HepG2 (cell line): Measurements from ENCODE around the gene CSMD2. TPM values are rescaled to one million over a fixed set of nuclear protein-coding genes. Genes with fewer than 3 reads are reported as not detected.

Source experiments
- ATAC-seq: fragments of 200-7000 bp; cut with Tn5 transposase; 3 replicates; pipeline ENCODE4 v1.9.1; 2020; ENCODE audit warnings: mild to moderate bottlenecking, moderate library complexity
- BruUV-seq: library from RNA; stranded (reverse); fragments of 400-500 nt; replicated peaks from 2 replicates; lab custom pipeline; 2021; lab: Mats Ljungman, UMichigan
- CTCF ChIA-PET: fragments of 300-600 bp; formaldehyde crosslinking; extraction: SDS; loops from one replicate; lab custom pipeline; 2021; ENCODE audit warnings: low total read pairs, inconsistent platforms, low intra/inter-chr PET ratio; lab: Yijun Ruan, JAX
- POLR2A ChIA-PET: fragments of 350-600 bp; sonication (Branson Sonifier 250); formaldehyde crosslinking; loops from one replicate; lab custom pipeline; 2020; ENCODE audit warnings: antibody characterized with exemption, inconsistent platforms; lab: Yijun Ruan, JAX
- DNase-seq: peaks from one replicate; pipeline ENCODE4 v3.0.0-alpha.2; 2015; ENCODE audit warnings: low spot score
- FAIRE-seq: peaks from 3 replicates; lab custom pipeline; 2011; peaks lifted over from hg19 to GRCh38; lab: Jason Lieb, UNC
- H2AFZ ChIP-seq: one replicate; pipeline ENCODE4 v1.6.1; 2011; ENCODE audit warnings: low read length, inconsistent platforms
- H3K27ac ChIP-seq: fragments of 300-600 bp; 3 replicates; pipeline ENCODE4 v1.8.0; 2011; ENCODE audit warnings: mixed run types, mild to moderate bottlenecking, mixed read lengths, low read length, inconsistent platforms; ENCODE audit not compliant: insufficient read depth; ENCODE audit errors: extremely low read length
- H3K27me3 ChIP-seq, 2 experiments: fragments of 200-600 bp in 1 of 2; 2 replicates in 1 of 2; 3 replicates in 1 of 2; pipeline versions ENCODE4 v1.6.0 to v1.8.0; 2011; ENCODE audit warnings: low read length in 2 of 2, mild to moderate bottlenecking in 2 of 2, moderate library complexity in 2 of 2, inconsistent platforms in 1 of 2; ENCODE audit not compliant: insufficient read depth in 2 of 2, control insufficient read depth in 1 of 2
- H3K36me3 ChIP-seq, 2 experiments: fragments of 200-600 bp in 1 of 2; replicated peaks in 1 of 2; 2 replicates in 1 of 2; 3 replicates in 1 of 2; pipeline versions ENCODE4 v1.5.1 to v1.8.0; 2011; ENCODE audit warnings: low read length in 2 of 2, inconsistent platforms in 1 of 2; ENCODE audit not compliant: insufficient read depth in 2 of 2, control insufficient read depth in 1 of 2
- H3K4me1 ChIP-seq: 2 replicates; pipeline ENCODE4 v1.5.1; 2012; ENCODE audit warnings: low read length, inconsistent platforms; ENCODE audit not compliant: insufficient read depth
- H3K4me2 ChIP-seq: 2 replicates; pipeline ENCODE4 v1.6.0; 2011; ENCODE audit warnings: low read depth, low read length, inconsistent platforms
- H3K4me3 ChIP-seq, 3 experiments: fragments of 200-600 bp in 1 of 3; sonication (generic), shearing (Covaris generic) in 1 of 3; replicated peaks in 1 of 3; 2 replicates each; pipeline ENCODE4 v1.5.1; 2011 to 2016; ENCODE audit warnings: low read length in 3 of 3, inconsistent platforms in 2 of 3, low read depth in 2 of 3, mild to moderate bottlenecking in 2 of 3, control low read depth in 1 of 3, mixed read lengths in 1 of 3; ENCODE audit not compliant: insufficient read depth in 1 of 3
- H3K79me2 ChIP-seq: one replicate; pipeline ENCODE4 v1.6.1; 2011; ENCODE audit warnings: low read length, inconsistent platforms; ENCODE audit not compliant: insufficient read depth
- H3K9ac ChIP-seq: 2 replicates; pipeline ENCODE4 v1.6.0; 2011; ENCODE audit warnings: mild to moderate bottlenecking, low read depth, low read length, inconsistent platforms; ENCODE audit not compliant: insufficient read depth
- H3K9me3 ChIP-seq: 2 replicates; pipeline ENCODE4 v1.5.1; 2012; ENCODE audit warnings: mild to moderate bottlenecking, low read length
- H4K20me1 ChIP-seq: 2 replicates; pipeline ENCODE4 v1.6.0; 2011; ENCODE audit warnings: inconsistent platforms, mild to moderate bottlenecking, low read length, moderate library complexity; ENCODE audit not compliant: insufficient read depth
- ATF7 ChIP-seq, 2 experiments: fragments of 450-650 bp in 1 of 2; sonication (generic) in 1 of 2; formaldehyde crosslinking in 1 of 2; IDR thresholded peaks; 2 replicates each; pipeline versions ENCODE4 v1.4.0 to v1.6.1; 2016 to 2020; ENCODE audit warnings: antibody characterized with exemption in 1 of 2, mild to moderate bottlenecking in 1 of 2, missing genetic modification reagents in 1 of 2
- DRAP1 ChIP-seq: IDR thresholded peaks from 2 replicates; pipeline ENCODE4 v1.6.1; 2016; ENCODE audit warnings: missing genetic modification reagents, missing compliant biosample characterization
- FOXK2 ChIP-seq: fragments of 450-650 bp; IDR thresholded peaks from 2 replicates; pipeline ENCODE4 v1.6.1; 2016
- FOXM1 ChIP-seq: sonication (generic); formaldehyde crosslinking; IDR thresholded peaks from 2 replicates; pipeline ENCODE4 v1.5.0; 2020; ENCODE audit warnings: missing genetic modification reagents
- NRL ChIP-seq: sonication (generic); formaldehyde crosslinking; IDR thresholded peaks from 2 replicates; pipeline ENCODE4 v1.5.0; 2020; ENCODE audit warnings: missing genetic modification reagents, mild to moderate bottlenecking, moderate library complexity, borderline replicate concordance
- RBM39 ChIP-seq: fragments of 200-400 bp; formaldehyde crosslinking; IDR thresholded peaks from one replicate; pipeline ENCODE4 v1.6.1; 2018; ENCODE audit warnings: antibody characterized with exemption, mild to moderate bottlenecking, low read depth, low read length; ENCODE audit not compliant: poor library complexity, severe bottlenecking
- TFAP4 ChIP-seq: sonication (generic); IDR thresholded peaks from 2 replicates; pipeline ENCODE4 v1.6.1; 2016; ENCODE audit warnings: low read depth, borderline replicate concordance
- UBTF ChIP-seq: sonication (generic); formaldehyde crosslinking; IDR thresholded peaks from 2 replicates; pipeline ENCODE4 v1.4.0; 2020; ENCODE audit warnings: mild to moderate bottlenecking, missing genetic modification reagents
- ZNF251 ChIP-seq: sonication (generic); formaldehyde crosslinking; IDR thresholded peaks from 2 replicates; pipeline ENCODE4 v1.9.0; 2021; ENCODE audit warnings: mild to moderate bottlenecking, missing genetic modification reagents
- in situ Hi-C: cut with HindIII; loops from 2 replicates; pipeline ENCODE4 v1.10.0; 2017; ENCODE audit warnings: low pct_unique_long_range_greater_than_20kb; ENCODE audit not compliant: extremely low pct_ligation_motif_present
- intact Hi-C: fragments of 100-400 bp; cut with micrococcal nuclease; formaldehyde crosslinking; loops from one replicate; pipeline ENCODE4 v1.10.0; 2022; ENCODE audit not compliant: unreplicated experiment
- polyA plus RNA-seq, 8 experiments: library from polyadenylated mRNA; depleted of rRNA in 3 of 8; stranded (reverse) in 7 of 8; unstranded in 1 of 8; fragments of >200 nt; fragmentation: Illumina TruSeq in 4 of 8; extraction: Trizol in 4 of 8; gene quantifications; 2 replicates each; pipeline versions ENCODE4 v1.2.1 to v1.2.3, GENCODE V29; 2011 to 2016; ENCODE audit warnings: low read depth in 4 of 8, missing spikeins in 1 of 8, mixed read lengths in 1 of 8; ENCODE audit not compliant: insufficient read depth in 1 of 8
- total RNA-seq, 5 experiments: library from RNA; depleted of rRNA; stranded (reverse); fragments of >200 nt; fragmentation: Illumina TruSeq; extraction: Trizol; gene quantifications; 2 replicates each; pipeline ENCODE4 v1.2.3, GENCODE V29; 2016; ENCODE audit warnings: low read depth in 1 of 5

Gene CSMD2
- total and polyA plus RNA-seq, 2 of the 13 experiments (the other 11 are each of a cell fraction or from before 2014, with no cell fraction given), result not detected

GRCh38 chr1:33853431-33853830 is 311.6 kb downstream of the CSMD2 start (continued):
- TF ChIP-seq ZNF251 (CRISPR knock-in tag), result no peak
- no peak for TF ChIP-seq ATF7 (IDR thresholded peaks at IDR 0.05)
- no peak for TF ChIP-seq ATF7 (CRISPR knock-in tag; IDR thresholded peaks at IDR 0.05)
- TF ChIP-seq UBTF (CRISPR knock-in tag), result no peak
- TF ChIP-seq NRL, result no peak
- TF ChIP-seq FOXK2, result no peak
- no peak for TF ChIP-seq RBM39
- TF ChIP-seq TFAP4, result no peak

- DNase-seq (no peak), ATAC-seq (no peak), FAIRE-seq (no peak)
- H3K36me3 ChIP-seq, result no peaks in the 10 kb centered on the region
- no peak overlapping the region for H3K4me2 ChIP-seq
- no peaks in the 10 kb centered on the region for H4K20me1 ChIP-seq
- no peak overlapping the region for H3K27ac ChIP-seq
- in situ Hi-C loops, result no loop called here
- no peak for TF ChIP-seq FOXM1 (CRISPR knock-in tag)
- no peak for TF ChIP-seq DRAP1
- no TSS peak for BruUV-seq
- no peak overlapping the region for H3K4me3 ChIP-seq
- no peaks in the 10 kb centered on the region; a peak in 1 of 5 replicates for H3K27me3 ChIP-seq
- ChIA-PET CTCF (no interaction called here), POLR2A (no interaction called here)
- no peak overlapping the region for H3K9ac ChIP-seq
- H3K9me3 ChIP-seq, result no peaks in the 10 kb centered on the region
- no peaks in the 10 kb centered on the region for H3K79me2 ChIP-seq
- H3K4me1 ChIP-seq, result no peaks in the 10 kb centered on the region
- intact Hi-C loops, result no loop called here
- H2AFZ ChIP-seq, result no peak overlapping the region
These were observed 312.3 kb downstream of the CSMD2 start for GRCh38 chr1:33852711-33853110.
